ENCODE results near the gene PLCH2.
"Not testable (repeated sequence)": the region's sequence is repeated elsewhere in the genome, so short reads cannot be mapped to it uniquely, and the experiment has no call there.

Gene PLCH2

GRCh38 chr1:2435746-2436355 is 40.2 kb upstream of the PLCH2 start:
- H3K9me3 Mint-ChIP-seq: no peaks in the 10 kb centered on the region
- no peak overlapping the region for H3K27ac Mint-ChIP-seq
- H3K27me3 Mint-ChIP-seq: no peaks in the 10 kb centered on the region
- no peak overlapping the region for H3K4me3 Mint-ChIP-seq
- DNase-seq (no peak), ATAC-seq (peak; percentile 11)
- no peaks in the 10 kb centered on the region for H3K4me1 Mint-ChIP-seq

GRCh38 chr1:2436876-2437275 is 39.2 kb upstream of the PLCH2 start:
- no peaks in the 10 kb centered on the region for H3K9me3 Mint-ChIP-seq
- H3K4me3 Mint-ChIP-seq: no peak overlapping the region
- H3K27me3 Mint-ChIP-seq: peaks cover 3% of the 10 kb centered on the region
- no peak for DNase-seq
- no peak for ATAC-seq
- no peaks in the 10 kb centered on the region for H3K4me1 Mint-ChIP-seq
- H3K27ac Mint-ChIP-seq: peak overlapping the region in 1 of 2 donors; percentile 77

GRCh38 chr1:2437617-2438016 is 38.5 kb upstream of the PLCH2 start:
- Mint-ChIP-seq H3K27me3 (peaks cover 11% of the 10 kb centered on the region), H3K9me3 (no peaks in the 10 kb centered on the region), H3K4me1 (no peaks in the 10 kb centered on the region), H3K27ac (no peak overlapping the region), H3K4me3 (no peak overlapping the region)
- no peak for DNase-seq
- ATAC-seq: no peak

GRCh38 chr1:2438038-2438437 is 38.1 kb upstream of the PLCH2 start:
- Mint-ChIP-seq H3K9me3 (no peaks in the 10 kb centered on the region), H3K4me3 (no peak overlapping the region), H3K27ac (no peak overlapping the region), H3K27me3 (peaks cover 15% of the 10 kb centered on the region), H3K4me1 (no peaks in the 10 kb centered on the region)
- no peak for DNase-seq
- peak; percentile 16 for ATAC-seq

- H3K9me3 Mint-ChIP-seq: no peaks in the 10 kb centered on the region
- H3K27me3 Mint-ChIP-seq: peaks cover 16% of the 10 kb centered on the region
- no peak overlapping the region for H3K4me3 Mint-ChIP-seq
- H3K27ac Mint-ChIP-seq: no peak overlapping the region
- H3K4me1 Mint-ChIP-seq: no peaks in the 10 kb centered on the region
- DNase-seq: no peak
- ATAC-seq: no peak
Measured at GRCh38 chr1:2438641-2439040, 37.4 kb upstream of the PLCH2 start.

GRCh38 chr1:2439369-2439768 is 36.7 kb upstream of the PLCH2 start:
- Mint-ChIP-seq H3K27me3 (peaks cover 22% of the 10 kb centered on the region), H3K4me3 (no peak overlapping the region), H3K27ac (no peak overlapping the region), H3K9me3 (no peaks in the 10 kb centered on the region), H3K4me1 (no peaks in the 10 kb centered on the region)
- DNase-seq (no peak), ATAC-seq (no peak)

- not testable (repeated sequence) for H3K27ac Mint-ChIP-seq, DNase-seq, H3K4me3 Mint-ChIP-seq, H3K4me1 Mint-ChIP-seq, ATAC-seq, H3K9me3 Mint-ChIP-seq
- H3K27me3 Mint-ChIP-seq: peaks cover 32% of the 10 kb centered on the region
Measured at GRCh38 chr1:2440346-2440745, 35.7 kb upstream of the PLCH2 start.

GRCh38 chr1:2441746-2442145 is 34.3 kb upstream of the PLCH2 start:
- ATAC-seq (no peak), DNase-seq (no peak)
- Mint-ChIP-seq H3K27me3 (peaks cover 35% of the 10 kb centered on the region), H3K4me1 (peaks cover 1% of the 10 kb centered on the region), H3K4me3 (no peak overlapping the region), H3K9me3 (no peaks in the 10 kb centered on the region), H3K27ac (no peak overlapping the region)

GRCh38 chr1:2442661-2443060 is 33.4 kb upstream of the PLCH2 start:
- DNase-seq (no peak), ATAC-seq (no peak)
- H3K4me3 Mint-ChIP-seq: no peak overlapping the region
- H3K27ac Mint-ChIP-seq: no peak overlapping the region
- H3K27me3 Mint-ChIP-seq: peaks cover 43% of the 10 kb centered on the region
- no peaks in the 10 kb centered on the region for H3K9me3 Mint-ChIP-seq
- peaks cover 9% of the 10 kb centered on the region for H3K4me1 Mint-ChIP-seq

GRCh38 chr1:2443277-2444137 is 32.6 kb upstream of the PLCH2 start:
- peaks cover 9% of the 10 kb centered on the region for H3K4me1 Mint-ChIP-seq
- ATAC-seq: peak; percentile 44
- H3K27ac Mint-ChIP-seq: no peak overlapping the region
- no peaks in the 10 kb centered on the region for H3K9me3 Mint-ChIP-seq
- DNase-seq: peak in 1 of 2 donors; percentile 34
- no peak overlapping the region for H3K4me3 Mint-ChIP-seq
- H3K27me3 Mint-ChIP-seq: peaks cover 44% of the 10 kb centered on the region

GRCh38 chr1:2444138-2444591 is 31.9 kb upstream of the PLCH2 start:
- no peak for DNase-seq
- Mint-ChIP-seq H3K27ac (no peak overlapping the region), H3K27me3 (peaks cover 44% of the 10 kb centered on the region), H3K9me3 (no peaks in the 10 kb centered on the region), H3K4me1 (peaks cover 9% of the 10 kb centered on the region), H3K4me3 (peak overlapping the region in 1 of 2 donors; percentile 42)
- ATAC-seq: no peak

GRCh38 chr1:2445162-2445822 is 30.8 kb upstream of the PLCH2 start:
- peak overlapping the region in 1 of 2 donors; percentile 4 for H3K4me3 Mint-ChIP-seq
- DNase-seq: no peak
- peaks cover 44% of the 10 kb centered on the region for H3K27me3 Mint-ChIP-seq
- no peak for ATAC-seq
- no peaks in the 10 kb centered on the region for H3K9me3 Mint-ChIP-seq
- H3K27ac Mint-ChIP-seq: no peak overlapping the region
- peaks cover 9% of the 10 kb centered on the region for H3K4me1 Mint-ChIP-seq

- peaks cover 44% of the 10 kb centered on the region for H3K27me3 Mint-ChIP-seq
- no peak overlapping the region for H3K4me3 Mint-ChIP-seq
- no peak overlapping the region for H3K27ac Mint-ChIP-seq
- peaks cover 9% of the 10 kb centered on the region for H3K4me1 Mint-ChIP-seq
- H3K9me3 Mint-ChIP-seq: no peaks in the 10 kb centered on the region
- DNase-seq (no peak), ATAC-seq (no peak)
Measured at GRCh38 chr1:2445823-2446215, 30.3 kb upstream of the PLCH2 start.

- peaks cover 9% of the 10 kb centered on the region for H3K4me1 Mint-ChIP-seq
- no peak for DNase-seq
- no peak overlapping the region for H3K27ac Mint-ChIP-seq
- peaks cover 44% of the 10 kb centered on the region for H3K27me3 Mint-ChIP-seq
- no peak for ATAC-seq
- H3K9me3 Mint-ChIP-seq: no peaks in the 10 kb centered on the region
- no peak overlapping the region for H3K4me3 Mint-ChIP-seq
Measured at GRCh38 chr1:2446394-2446793, 29.7 kb upstream of the PLCH2 start.

GRCh38 chr1:2446861-2447260 is 29.2 kb upstream of the PLCH2 start:
- Mint-ChIP-seq H3K4me1 (peaks cover 9% of the 10 kb centered on the region), H3K4me3 (no peak overlapping the region), H3K27me3 (peaks cover 40% of the 10 kb centered on the region), H3K9me3 (no peaks in the 10 kb centered on the region), H3K27ac (no peak overlapping the region)
- DNase-seq: no peak
- no peak for ATAC-seq
